Breast epithelium (tissue), 3 donors: Measurements from ENCODE around the gene GALNT10.

Experiments
- POLR2AphosphoS5 ChIP-seq, 3 donors: sonication (generic); formaldehyde crosslinking; IDR thresholded peaks; one replicate each; pipeline ENCODE4 v1.6.1; 2017; ENCODE audit warnings: antibody characterized with exemption in 3 of 3
- TF ChIP-seq, protein P1 (sequence below), 3 donors: fragments of 450-650 bp; IDR thresholded peaks; one replicate each; pipeline ENCODE4 v1.5.1; 2016 to 2017; ENCODE audit warnings: antibody characterized with exemption in 3 of 3, mild to moderate bottlenecking in 3 of 3, moderate library complexity in 3 of 3

DNA sequence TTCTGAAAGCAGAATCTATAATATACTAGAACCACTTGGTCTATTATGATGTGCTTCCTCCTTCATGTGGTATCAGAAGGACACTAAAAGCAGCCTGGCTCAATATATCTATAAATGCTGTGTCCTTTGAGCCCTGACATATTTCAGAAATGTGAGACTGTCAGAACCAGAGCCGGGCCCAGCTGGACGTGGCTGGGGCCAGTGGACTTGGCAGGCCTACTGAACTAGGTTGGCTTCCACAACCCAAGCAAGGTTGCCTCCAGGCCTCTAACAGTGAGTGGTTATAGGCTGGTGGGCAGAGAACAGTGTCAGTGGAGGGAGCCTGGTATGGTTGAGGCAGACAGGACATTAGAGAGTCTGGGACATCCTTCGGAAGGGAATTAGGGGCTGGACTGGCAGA, 78.9 kb downstream of the GALNT10 start:
- TF ChIP-seq, protein P1, sequence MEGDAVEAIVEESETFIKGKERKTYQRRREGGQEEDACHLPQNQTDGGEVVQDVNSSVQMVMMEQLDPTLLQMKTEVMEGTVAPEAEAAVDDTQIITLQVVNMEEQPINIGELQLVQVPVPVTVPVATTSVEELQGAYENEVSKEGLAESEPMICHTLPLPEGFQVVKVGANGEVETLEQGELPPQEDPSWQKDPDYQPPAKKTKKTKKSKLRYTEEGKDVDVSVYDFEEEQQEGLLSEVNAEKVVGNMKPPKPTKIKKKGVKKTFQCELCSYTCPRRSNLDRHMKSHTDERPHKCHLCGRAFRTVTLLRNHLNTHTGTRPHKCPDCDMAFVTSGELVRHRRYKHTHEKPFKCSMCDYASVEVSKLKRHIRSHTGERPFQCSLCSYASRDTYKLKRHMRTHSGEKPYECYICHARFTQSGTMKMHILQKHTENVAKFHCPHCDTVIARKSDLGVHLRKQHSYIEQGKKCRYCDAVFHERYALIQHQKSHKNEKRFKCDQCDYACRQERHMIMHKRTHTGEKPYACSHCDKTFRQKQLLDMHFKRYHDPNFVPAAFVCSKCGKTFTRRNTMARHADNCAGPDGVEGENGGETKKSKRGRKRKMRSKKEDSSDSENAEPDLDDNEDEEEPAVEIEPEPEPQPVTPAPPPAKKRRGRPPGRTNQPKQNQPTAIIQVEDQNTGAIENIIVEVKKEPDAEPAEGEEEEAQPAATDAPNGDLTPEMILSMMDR (IDR thresholded peaks at IDR 0.05): no peak
- no peak for TF ChIP-seq POLR2AphosphoS5 (IDR thresholded peaks at IDR 0.05)
